Amniotic stem cell (primary cell): ENCODE data around the gene OBSCN.
"Not testable (repeated sequence)": the region's sequence is repeated elsewhere in the genome, so short reads cannot be mapped to it uniquely, and the experiment has no call there.

ENCODE experiments used
- DNase-seq: peaks from one replicate; lab custom pipeline; 2025; lab: John Stamatoyannopoulos, UW

OBSCN gene

DNA sequence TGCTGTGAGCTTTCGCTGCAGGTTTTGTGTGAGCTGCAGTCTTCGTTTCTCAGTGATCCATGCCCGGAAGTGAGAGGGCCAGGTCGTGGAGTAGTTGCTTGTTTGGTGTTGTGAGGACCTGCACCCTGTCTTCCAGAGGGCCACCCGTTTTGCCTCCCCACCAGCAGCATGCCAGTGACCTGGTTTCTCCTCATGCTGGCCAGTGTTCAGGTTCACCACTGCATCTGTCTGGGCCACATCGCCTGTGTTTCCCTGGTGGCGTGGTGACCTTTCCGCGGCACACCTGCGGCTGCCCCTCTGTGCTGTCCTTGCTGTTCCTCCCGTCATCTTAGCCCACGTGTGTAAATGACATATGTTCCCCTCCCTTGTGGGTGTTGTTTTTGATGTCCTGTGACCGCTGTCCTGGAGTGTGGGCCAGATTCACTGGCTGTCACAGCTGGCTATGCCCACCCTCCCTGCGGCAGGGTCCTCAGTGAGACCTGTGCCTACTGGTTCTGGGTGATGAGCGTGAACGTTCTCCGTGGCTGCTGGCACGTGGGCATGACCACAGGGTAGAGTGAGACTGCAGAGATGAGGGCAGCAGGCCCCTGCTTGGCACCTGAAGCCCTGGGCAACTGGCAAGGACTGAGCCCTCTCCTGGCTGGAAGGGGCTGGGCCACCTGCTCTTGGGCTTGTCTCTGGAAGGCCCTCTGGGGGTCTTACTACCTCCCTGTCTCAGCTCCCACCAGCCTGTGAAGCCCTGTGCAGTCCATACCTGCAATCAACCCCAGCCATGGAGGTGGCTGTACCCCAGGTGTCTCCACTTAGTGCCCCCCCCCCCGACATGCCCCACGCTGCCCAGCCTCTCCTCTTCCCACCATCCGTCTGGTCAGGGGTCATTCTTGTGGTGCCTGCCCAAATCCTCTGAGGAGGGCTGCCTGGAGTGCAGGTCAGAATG is 35.0 kb upstream of the OBSCN start:
- no peak for DNase-seq

GRCh38 chr1:228173528-228174481 is 34.0 kb upstream of the OBSCN start:
- DNase-seq = not testable (repeated sequence)

GRCh38 chr1:228174482-228175315 is 33.1 kb upstream of the OBSCN start:
- DNase-seq = no peak

DNA sequence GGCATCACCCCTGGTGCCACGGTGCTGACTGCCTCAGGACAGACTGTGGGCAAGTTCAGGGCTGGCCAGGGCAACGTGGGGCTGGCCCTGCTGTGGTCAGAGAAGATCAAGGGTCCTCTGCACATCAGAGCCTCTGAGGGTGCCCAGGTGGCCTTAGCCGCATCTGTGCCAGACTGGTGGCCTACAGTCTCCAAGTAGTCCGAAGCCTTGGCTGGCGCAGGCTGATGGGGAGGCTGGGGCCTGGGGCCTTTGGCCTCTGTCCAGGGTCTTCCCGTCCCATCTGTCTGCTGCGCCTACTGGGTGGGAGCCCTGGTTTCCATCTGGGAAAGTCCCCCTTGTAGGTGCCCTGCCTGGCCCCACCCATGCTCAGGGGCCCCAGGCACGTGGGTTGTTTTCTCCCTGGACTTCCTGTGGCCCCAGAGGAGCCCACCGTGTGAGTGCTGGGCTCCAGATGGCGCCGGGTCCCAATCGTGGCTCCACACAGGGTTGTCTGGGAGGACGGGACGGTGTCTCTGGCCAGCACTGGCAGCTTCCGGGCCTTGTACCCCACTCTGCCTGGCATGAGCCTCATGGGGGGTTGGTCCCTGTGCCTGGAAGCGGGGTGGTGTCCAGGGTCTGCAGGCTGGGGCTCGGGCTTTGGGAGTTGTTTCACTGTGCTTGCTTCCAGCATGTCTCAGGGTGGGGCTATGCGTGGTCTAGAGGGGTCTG is 32.4 kb upstream of the OBSCN start:
- DNase-seq = no peak

DNA sequence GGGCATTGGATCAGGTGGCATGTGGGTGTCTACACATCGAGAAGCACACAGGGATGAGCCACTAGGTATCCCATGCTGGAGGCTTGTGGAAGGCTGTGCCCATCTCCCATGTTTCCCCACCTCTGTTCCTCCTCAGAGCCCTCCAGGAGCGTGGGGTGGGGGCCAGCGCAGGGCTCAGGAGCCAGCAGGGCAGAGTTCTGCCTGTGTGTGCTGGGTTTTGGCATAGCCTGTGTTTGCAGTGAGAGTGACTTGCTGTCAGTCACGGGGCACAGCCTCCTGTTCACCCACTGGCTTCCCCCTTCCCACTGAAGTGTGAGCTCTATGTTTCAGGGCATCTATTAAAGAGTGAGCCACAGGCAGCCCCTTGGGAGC is 31.8 kb upstream of the OBSCN start:
- no peak for DNase-seq

- DNase-seq = no peak
Measured at GRCh38 chr1:228176461-228177182, 31.2 kb upstream of the OBSCN start.

GRCh38 chr1:228177183-228177475 is 30.7 kb upstream of the OBSCN start:
- no peak for DNase-seq

DNA sequence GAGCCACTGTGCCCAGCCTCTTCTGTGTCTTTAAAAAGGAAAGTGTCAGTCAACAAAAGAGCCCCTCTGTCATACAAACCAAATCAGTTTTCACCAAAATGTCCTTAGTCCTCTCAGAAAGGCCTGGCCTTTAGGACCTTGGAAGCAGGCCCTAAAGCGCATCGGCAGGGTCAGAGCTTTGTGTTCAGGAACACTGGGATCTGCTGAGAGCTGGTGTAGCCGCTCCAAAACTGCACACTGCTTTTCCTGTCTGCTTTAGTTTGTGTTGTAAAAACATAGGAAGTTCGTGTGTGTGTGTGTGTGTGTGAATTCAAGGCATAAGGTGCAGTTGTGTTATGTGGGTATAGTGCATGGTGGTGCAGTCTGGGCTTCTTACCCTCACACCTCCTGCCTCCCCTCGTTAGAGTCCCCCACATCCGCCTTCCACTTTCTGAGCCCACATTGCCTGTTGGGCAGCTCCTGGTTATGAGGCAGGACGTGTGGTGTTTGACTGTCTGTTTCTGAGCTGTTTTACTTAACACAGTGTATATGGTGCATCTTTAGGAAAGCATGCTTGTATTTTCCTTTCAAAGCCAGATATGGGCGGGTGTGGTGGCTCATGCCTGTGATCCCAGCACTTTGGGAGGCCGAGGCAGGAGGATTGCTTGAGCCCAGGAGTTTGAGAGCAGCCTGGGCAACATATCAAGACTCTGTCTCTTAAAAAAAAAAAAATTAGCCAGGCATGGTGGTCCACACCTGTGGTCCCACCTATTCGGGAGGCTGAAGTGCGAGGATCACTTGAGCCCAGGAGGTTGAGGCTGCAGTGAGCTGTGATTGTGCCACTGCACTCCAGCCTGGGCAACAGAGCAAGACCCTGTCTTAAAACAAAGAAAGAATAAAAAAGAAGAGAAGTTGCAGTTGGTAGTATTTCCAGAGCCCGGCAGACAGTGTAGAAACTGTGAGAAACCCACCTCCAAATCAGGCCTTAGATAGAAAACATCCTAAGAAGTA is 29.8 kb upstream of the OBSCN start:
- no peak for DNase-seq

- no peak for DNase-seq
Measured at GRCh38 chr1:228178737-228179684, 28.8 kb upstream of the OBSCN start.

DNA sequence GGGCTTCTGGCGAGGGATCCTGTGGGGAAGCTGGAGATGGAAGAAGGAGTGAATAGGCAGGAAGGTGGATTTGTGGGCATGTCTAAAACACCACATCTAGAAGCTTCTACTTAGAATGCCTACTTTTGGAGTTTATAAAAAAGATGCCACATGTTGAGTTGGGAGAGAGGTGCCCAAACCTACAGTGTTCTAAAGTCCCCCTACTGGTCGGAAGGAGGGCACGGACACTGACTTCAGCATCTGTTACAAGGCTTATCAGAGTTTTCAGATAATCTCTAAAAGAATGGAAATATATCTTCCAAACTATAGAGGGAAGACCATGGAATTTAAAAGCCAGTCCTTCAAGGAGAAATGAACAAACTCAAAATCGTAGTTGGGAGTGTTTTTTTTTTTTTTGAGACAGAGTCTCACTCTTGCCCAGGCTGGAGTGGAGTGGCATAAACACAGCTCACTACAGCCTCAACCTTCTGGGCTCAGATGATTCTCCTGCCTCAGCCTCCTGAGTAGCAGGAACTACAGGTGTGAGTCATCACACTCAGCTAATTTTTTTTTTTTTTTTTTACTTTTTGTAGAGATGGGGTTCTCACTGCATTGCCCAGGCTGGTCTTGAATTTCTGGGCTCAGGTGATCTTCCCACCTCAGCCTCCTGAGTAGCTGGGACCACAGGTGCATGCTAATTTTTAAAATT is 27.4 kb upstream of the OBSCN start:
- no peak for DNase-seq

DNA sequence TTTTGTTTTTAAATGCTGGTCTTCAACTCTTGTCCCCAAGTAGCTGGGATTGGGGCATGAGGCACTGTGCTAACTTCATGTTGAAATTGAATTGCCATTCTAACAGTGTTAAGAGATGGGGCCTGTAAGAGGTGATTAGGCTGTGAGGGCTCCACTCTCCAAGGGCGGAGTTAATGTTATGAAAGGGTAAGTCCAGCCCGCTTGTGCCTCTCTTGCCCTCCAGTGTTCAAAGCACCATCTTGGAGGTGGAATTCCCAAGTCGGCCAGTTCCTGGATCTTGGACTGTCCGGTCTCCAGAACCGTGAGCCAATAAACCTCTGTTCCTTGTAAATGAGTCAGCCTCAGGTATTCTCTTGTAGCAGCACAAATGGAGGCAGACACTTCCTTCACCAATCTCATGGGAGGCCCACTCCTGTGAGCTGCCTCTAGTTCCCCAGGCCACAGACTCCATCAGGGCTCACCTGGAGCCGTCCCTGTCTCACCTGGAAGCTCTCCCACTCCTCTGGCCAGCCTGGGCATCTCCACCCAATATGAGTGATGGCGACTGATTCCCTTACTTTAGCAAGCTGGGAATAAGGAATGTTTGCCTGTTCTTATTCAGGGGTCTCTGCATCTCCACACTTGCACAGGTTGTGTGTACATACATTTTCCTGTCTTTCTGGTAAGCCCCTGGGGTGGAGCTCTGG is 26.7 kb upstream of the OBSCN start:
- no peak for DNase-seq

DNA sequence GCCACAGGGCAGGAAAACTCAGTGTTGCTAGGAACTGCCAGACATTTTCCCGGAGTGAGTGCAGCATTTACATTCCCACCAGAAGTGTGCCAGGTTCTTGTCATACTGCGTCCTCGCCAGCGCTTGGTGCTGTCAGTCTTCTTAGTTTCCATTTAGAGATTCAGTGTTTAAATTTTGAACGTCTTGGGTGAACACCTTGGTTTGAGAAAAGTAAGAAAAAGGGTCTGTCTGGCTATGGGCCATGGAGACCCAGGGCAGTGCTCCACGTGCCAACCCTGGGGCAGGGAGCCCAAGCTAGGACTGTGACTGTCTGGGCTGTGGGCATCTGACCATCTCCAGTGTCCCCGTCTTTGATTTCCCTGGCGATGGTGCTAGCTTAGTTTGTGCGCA is 26.2 kb upstream of the OBSCN start:
- no peak for DNase-seq

DNA sequence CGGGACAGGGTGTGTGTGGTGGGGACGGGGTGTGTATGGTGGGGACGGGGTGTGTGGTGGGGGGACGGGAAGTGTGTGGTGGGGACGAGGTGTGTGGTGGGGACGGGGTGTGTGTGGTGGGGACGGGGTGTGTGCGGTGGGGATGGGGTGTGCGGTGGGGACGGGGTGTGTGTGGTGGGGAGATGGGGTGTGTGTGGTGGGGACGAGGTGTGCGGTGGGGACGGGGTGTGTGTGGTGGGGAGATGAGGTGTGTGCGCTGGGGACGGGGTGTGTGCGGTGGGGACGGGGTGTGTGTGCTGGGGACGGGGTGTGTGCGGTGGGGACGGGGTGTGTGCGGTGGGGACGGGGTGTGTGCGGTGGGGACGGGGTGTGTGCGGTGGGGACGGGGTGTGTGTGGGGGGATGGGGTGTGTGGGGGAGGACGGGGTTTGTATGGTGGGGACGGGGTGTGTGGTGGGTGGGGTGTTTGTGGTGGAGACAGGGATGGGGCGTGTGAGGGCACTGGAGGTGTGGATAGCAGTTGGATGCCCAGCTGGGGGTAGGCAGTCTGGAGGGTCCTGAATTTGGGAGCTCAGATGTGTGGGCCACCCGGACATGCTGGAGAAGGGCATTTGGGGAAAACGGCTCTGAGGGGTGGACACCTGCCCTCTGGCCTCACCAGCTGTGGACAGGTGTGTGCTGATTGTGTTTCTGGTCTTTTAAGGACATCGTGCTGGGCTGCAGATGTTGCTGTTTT is 25.4 kb upstream of the OBSCN start:
- no peak for DNase-seq

- no peak for DNase-seq
Measured at GRCh38 chr1:228184152-228184551, 23.7 kb upstream of the OBSCN start.

GRCh38 chr1:228185641-228185965 is 22.2 kb upstream of the OBSCN start:
- DNase-seq = no peak

DNA sequence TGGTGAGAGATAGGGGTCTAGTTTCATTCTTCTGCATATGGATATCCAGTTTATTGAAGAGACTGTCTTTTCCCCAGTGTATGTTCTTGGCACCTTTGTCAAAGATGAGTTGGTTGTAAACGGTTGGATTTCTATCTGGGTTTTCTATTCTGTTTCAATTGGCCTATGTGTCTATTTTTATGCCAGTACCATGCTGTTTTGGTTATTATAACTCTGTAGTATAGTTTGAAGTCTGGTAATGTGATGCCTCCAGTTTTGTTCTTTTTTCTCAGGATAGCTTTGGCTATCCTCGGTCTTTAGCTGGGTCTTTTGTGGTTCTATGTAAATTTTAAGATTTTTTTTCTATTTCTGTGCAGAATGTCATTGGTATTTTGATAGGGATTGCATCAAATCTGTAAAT is 19.6 kb upstream of the OBSCN start:
- DNase-seq = not testable (repeated sequence)

- no peak for DNase-seq
Measured at GRCh38 chr1:228190182-228190581, 17.7 kb upstream of the OBSCN start.
